Measurements from ENCODE around the gene SLC6A18.

Gene SLC6A18

GRCh38 chr5:1184481-1184880 lies 40.7 kb upstream of the SLC6A18 start:
- TF ChIP-seq TAF1 (IDR thresholded peaks at IDR 0.05; ENCODE audit: borderline replicate concordance, insufficient read depth, low read length) (no peak), REST (IDR thresholded peaks at IDR 0.05; ENCODE audit: insufficient read depth in 1 of 2, low read depth in 2 of 2, low read length in 2 of 2) (no peak), FOXP2 (optimal IDR thresholded peaks at IDR 0.05; ENCODE audit: borderline replicate concordance, extremely low read depth, extremely low read length, insufficient read depth) (no peak), SIN3A (IDR thresholded peaks at IDR 0.05; ENCODE audit: borderline replicate concordance, insufficient read depth, low read length) (no peak), POLR2AphosphoS5 (IDR thresholded peaks at IDR 0.05; ENCODE audit: low read depth, low read length) (no peak)

GRCh38 chr5:1185038-1185627 lies 40.0 kb upstream of the SLC6A18 start:
- TF ChIP-seq TAF1 (IDR thresholded peaks at IDR 0.05; ENCODE audit: borderline replicate concordance, insufficient read depth, low read length) (no peak), FOXP2 (optimal IDR thresholded peaks at IDR 0.05; ENCODE audit: borderline replicate concordance, extremely low read depth, extremely low read length, insufficient read depth) (no peak), SIN3A (IDR thresholded peaks at IDR 0.05; ENCODE audit: borderline replicate concordance, insufficient read depth, low read length) (no peak), POLR2AphosphoS5 (IDR thresholded peaks at IDR 0.05; ENCODE audit: low read depth, low read length) (no peak), REST (IDR thresholded peaks at IDR 0.05; ENCODE audit: insufficient read depth in 1 of 2, low read depth in 2 of 2, low read length in 2 of 2) (no peak)

- TF ChIP-seq SIN3A (IDR thresholded peaks at IDR 0.05; ENCODE audit: borderline replicate concordance, insufficient read depth, low read length) = no peak
- TF ChIP-seq REST (IDR thresholded peaks at IDR 0.05; ENCODE audit: insufficient read depth in 1 of 2, low read depth in 2 of 2, low read length in 2 of 2) = no peak
- TF ChIP-seq FOXP2 (optimal IDR thresholded peaks at IDR 0.05; ENCODE audit: borderline replicate concordance, extremely low read depth, extremely low read length, insufficient read depth) = no peak
- TF ChIP-seq POLR2AphosphoS5 (IDR thresholded peaks at IDR 0.05; ENCODE audit: low read depth, low read length) = no peak
- no peak for TF ChIP-seq TAF1 (IDR thresholded peaks at IDR 0.05; ENCODE audit: borderline replicate concordance, insufficient read depth, low read length)
These were observed 39.4 kb upstream of the SLC6A18 start for GRCh38 chr5:1185629-1186350.

GRCh38 chr5:1186351-1187233 lies 38.6 kb upstream of the SLC6A18 start:
- TF ChIP-seq SIN3A (IDR thresholded peaks at IDR 0.05; ENCODE audit: borderline replicate concordance, insufficient read depth, low read length) = no peak
- no peak for TF ChIP-seq POLR2AphosphoS5 (IDR thresholded peaks at IDR 0.05; ENCODE audit: low read depth, low read length)
- TF ChIP-seq REST (IDR thresholded peaks at IDR 0.05; ENCODE audit: insufficient read depth in 1 of 2, low read depth in 2 of 2, low read length in 2 of 2) = no peak
- TF ChIP-seq FOXP2 (optimal IDR thresholded peaks at IDR 0.05; ENCODE audit: borderline replicate concordance, extremely low read depth, extremely low read length, insufficient read depth) = no peak
- TF ChIP-seq TAF1 (IDR thresholded peaks at IDR 0.05; ENCODE audit: borderline replicate concordance, insufficient read depth, low read length) = no peak

Data from PFSK-1 (cell line).